Left lung (tissue), 10 donors: Measurements from ENCODE around the gene TENM3. TPM values are rescaled to one million over a fixed set of nuclear protein-coding genes. Genes with fewer than 3 reads are reported as not detected.

Experiments used
- ATAC-seq: fragments of 200-7000 bp; cut with Tn5 transposase; one replicate; pipeline ENCODE4 v1.9.1; 2020; ENCODE audit warnings: moderate library complexity
- DNase-seq, 4 donors: peaks; one replicate each; pipeline ENCODE4 v3.0.0-alpha.2; 2013 to 2020
- H3K27ac ChIP-seq, 2 donors: fragments of 200-600 bp; sonication (generic) in 1 of 2; one replicate each; pipeline versions ENCODE4 v1.5.0 to v1.8.0; 2020 to 2021
- H3K27me3 ChIP-seq, 2 donors: fragments of 200-600 bp; sonication (generic) in 1 of 2; one replicate each; pipeline versions ENCODE4 v1.5.0 to v1.8.0; 2020 to 2021
- H3K36me3 ChIP-seq, 2 donors: fragments of 200-600 bp; sonication (generic) in 1 of 2; one replicate each; pipeline versions ENCODE4 v1.5.0 to v1.8.0; 2020 to 2021
- H3K4me1 ChIP-seq, 2 donors: fragments of 200-600 bp; one replicate each; pipeline ENCODE4 v1.8.0; 2021
- H3K4me3 ChIP-seq, 2 donors: fragments of 200-600 bp; sonication (generic) in 1 of 2; one replicate each; pipeline versions ENCODE4 v1.5.0 to v1.8.0; 2020 to 2021; ENCODE audit warnings: mild to moderate bottlenecking in 1 of 2
- H3K9me3 ChIP-seq, 2 donors: fragments of 200-600 bp; sonication (generic) in 1 of 2; one replicate each; pipeline versions ENCODE4 v1.5.0 to v1.8.0; 2020 to 2021
- intact Hi-C, 2 donors: fragments of 100-400 bp; cut with DNase I; formaldehyde crosslinking; loops; one replicate each; pipeline versions ENCODE4 v1.11.2 to v1.14.2; 2022
- polyA plus RNA-seq, 6 donors: library from polyadenylated mRNA; unstranded; fragments of 120-200 nt; gene quantifications; one replicate each; pipeline ENCODE4 v1.2.1, GENCODE V29; 2013; ENCODE audit not compliant: insufficient read length in 6 of 6
- total RNA-seq, 2 donors: library from RNA; stranded (reverse); fragmentation: NEBNext Ultra II Directional; extraction: Animal tissue kit (Norgen Biotek cat#: 25700); gene quantifications; one replicate each; pipeline ENCODE4 v1.2.1, GENCODE V29; 2021
- TF ChIP-seq, protein P1 (sequence below), 2 donors: fragments of 200-600 bp; sonication (generic) in 1 of 2; IDR thresholded peaks; one replicate each; pipeline versions ENCODE4 v1.5.0 to v1.8.0; 2021; ENCODE audit warnings: antibody characterized with exemption in 2 of 2
- donor health status: DM: no; HTN: yes; CAD: no.
- donor health status: DM: no; HTN: no; CAD: no.

Gene TENM3
- total and polyA plus RNA-seq, 8 donors, result 2.2 to 5.6 (median 3.1) TPM

DNA sequence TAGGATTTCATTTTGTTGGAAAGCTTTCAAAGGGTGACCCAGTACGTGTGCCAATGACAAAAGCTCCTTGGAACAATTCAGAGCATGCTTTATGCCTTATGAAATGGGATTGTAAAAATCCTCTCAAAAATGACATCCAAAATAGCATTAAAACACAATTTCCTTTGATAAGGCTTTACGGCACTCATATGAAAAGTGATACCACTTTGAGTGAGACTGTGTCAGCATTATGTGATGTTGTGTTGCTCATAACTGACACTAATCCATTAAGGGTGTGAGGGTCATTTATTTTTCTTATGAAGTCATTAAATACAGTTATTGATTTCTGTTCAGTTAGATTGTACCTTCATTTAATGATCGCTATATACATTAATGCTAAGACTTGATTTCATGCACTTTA, 250.2 kb downstream of the TENM3 start:
- TF ChIP-seq, protein P1, sequence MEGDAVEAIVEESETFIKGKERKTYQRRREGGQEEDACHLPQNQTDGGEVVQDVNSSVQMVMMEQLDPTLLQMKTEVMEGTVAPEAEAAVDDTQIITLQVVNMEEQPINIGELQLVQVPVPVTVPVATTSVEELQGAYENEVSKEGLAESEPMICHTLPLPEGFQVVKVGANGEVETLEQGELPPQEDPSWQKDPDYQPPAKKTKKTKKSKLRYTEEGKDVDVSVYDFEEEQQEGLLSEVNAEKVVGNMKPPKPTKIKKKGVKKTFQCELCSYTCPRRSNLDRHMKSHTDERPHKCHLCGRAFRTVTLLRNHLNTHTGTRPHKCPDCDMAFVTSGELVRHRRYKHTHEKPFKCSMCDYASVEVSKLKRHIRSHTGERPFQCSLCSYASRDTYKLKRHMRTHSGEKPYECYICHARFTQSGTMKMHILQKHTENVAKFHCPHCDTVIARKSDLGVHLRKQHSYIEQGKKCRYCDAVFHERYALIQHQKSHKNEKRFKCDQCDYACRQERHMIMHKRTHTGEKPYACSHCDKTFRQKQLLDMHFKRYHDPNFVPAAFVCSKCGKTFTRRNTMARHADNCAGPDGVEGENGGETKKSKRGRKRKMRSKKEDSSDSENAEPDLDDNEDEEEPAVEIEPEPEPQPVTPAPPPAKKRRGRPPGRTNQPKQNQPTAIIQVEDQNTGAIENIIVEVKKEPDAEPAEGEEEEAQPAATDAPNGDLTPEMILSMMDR (IDR thresholded peaks at IDR 0.05), result no peak
- Histone ChIP-seq H3K36me3 (no peaks in the 10 kb centered on the region), H3K4me3 (no peak overlapping the region), H3K27ac (no peak overlapping the region), H3K4me1 (peaks cover 0 to 6% of the 10 kb centered on the region in 2 donors), H3K9me3 (no peaks in the 10 kb centered on the region), H3K27me3 (no peaks in the 10 kb centered on the region)
- DNase-seq (no peak), ATAC-seq (no peak)
- intact Hi-C loops, result no loop called here

DNA sequence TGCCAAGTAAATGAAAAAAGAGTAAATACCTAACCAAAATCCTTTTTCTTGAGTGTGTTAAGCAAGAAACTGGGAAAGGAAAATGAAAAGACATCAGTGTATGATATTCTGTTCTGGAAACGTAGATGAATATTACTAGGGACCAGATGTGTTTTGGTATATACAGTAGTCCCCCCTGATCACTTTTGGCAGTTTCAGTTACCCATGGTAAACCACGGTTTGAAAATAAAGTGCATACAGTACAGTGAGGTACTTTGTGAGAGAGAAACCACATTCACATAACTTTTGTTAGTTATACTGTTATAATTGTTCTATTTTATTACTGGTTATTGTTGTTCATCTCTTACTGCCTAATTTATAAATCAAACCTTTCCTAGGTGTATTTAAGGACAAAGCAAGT, 250.9 kb downstream of the TENM3 start:
- H3K27ac ChIP-seq, result no peak overlapping the region
- no peaks in the 10 kb centered on the region for H3K9me3 ChIP-seq
- H3K27me3 ChIP-seq, result no peaks in the 10 kb centered on the region
- no peak overlapping the region for H3K4me3 ChIP-seq
- intact Hi-C loops, result no loop called here
- H3K36me3 ChIP-seq, result no peaks in the 10 kb centered on the region
- no peak for ATAC-seq
- TF ChIP-seq, protein P1 (IDR thresholded peaks at IDR 0.05), result no peak
- DNase-seq, result no peak
- peaks cover 0 to 6% of the 10 kb centered on the region in 2 donors for H3K4me1 ChIP-seq

DNA sequence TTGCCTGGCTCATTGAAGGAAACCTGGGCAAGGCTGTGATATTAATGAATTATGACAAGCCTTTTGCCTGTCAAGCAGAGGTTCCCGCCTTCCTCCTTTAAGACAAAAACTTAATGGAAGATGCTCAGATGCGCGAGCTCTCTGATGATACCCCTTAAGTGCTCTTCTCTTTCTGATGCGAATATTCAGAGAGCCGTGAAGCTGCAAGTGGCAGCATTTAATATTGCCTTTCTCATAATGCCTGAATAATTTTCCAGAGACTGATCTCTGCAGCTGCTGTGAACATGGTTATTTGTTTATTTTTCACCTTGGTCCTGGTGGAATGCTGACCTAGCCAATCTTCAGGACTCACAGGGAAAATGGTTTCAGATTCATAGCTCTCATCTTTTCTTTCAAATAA, 251.8 kb downstream of the TENM3 start:
- TF ChIP-seq, protein P1 (IDR thresholded peaks at IDR 0.05), result no peak
- H3K27me3 ChIP-seq, result no peaks in the 10 kb centered on the region
- no peaks in the 10 kb centered on the region for H3K9me3 ChIP-seq
- H3K4me3 ChIP-seq, result no peak overlapping the region
- H3K36me3 ChIP-seq, result no peaks in the 10 kb centered on the region
- ATAC-seq (no peak), DNase-seq (no peak)
- peaks cover 0 to 6% of the 10 kb centered on the region in 2 donors for H3K4me1 ChIP-seq
- intact Hi-C loops, result no loop called here
- no peak overlapping the region for H3K27ac ChIP-seq

DNA sequence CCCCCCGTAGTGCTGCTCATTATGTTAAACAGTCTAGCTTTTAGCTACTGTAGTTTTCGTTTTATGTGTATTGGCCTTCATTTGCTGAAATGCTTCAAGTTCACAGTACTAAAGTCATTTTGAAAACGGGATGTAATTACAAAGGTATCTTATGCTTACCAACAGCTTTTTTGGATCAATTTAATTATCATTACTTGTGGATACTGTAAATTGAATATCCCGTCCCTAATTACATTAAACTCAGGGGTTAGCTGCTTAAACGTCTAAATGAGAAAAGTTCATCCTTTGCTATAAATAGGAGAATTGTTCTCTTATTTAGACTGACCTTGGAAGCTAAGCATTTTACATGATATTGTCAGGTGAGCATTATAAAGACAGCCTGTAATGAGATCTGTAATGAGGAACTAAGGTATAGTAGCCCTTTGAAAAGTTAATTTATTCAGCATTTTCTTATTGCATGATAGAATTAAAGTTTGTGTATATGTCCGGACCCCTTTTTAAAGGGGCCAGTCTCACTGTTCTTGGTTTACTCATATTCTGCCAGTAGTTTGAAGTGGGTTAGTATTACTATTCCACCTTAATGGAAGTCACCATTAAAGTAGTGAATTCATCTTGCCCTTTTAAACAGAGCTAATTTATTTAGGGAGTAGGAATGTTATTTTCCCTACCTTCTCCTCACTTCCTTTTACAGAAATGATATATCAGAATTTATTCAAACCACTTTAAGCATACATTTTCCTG, 252.6 kb downstream of the TENM3 start:
- Histone ChIP-seq H3K36me3 (no peaks in the 10 kb centered on the region), H3K27ac (no peak overlapping the region), H3K4me3 (no peak overlapping the region), H3K27me3 (no peaks in the 10 kb centered on the region), H3K4me1 (peaks cover 0 to 6% of the 10 kb centered on the region in 2 donors), H3K9me3 (no peaks in the 10 kb centered on the region)
- ATAC-seq (no peak), DNase-seq (no peak)
- intact Hi-C loops, result no loop called here
- TF ChIP-seq, protein P1 (IDR thresholded peaks at IDR 0.05), result no peak

DNA sequence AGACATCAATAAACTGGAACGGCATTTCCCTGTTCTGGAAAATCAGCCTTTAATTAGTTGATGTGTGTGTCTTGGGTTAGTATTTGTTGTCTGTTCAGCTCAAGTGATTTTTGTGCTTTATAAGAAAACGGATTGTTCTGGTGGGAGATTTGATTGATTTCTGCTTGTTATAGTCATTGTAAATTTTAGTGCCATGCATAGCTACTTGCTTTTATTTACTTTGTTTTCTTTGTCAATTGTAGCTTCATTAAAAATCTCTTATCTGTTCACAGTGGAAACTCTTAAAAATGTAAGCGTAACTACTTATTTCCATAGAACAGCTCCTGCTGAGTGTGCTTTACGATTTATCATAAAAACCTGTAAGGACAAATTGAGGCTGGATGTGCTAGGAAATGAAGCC, 253.2 kb downstream of the TENM3 start:
- ATAC-seq (no peak), DNase-seq (no peak)
- Histone ChIP-seq H3K36me3 (no peaks in the 10 kb centered on the region), H3K4me1 (peaks cover 0 to 6% of the 10 kb centered on the region in 2 donors), H3K9me3 (no peaks in the 10 kb centered on the region), H3K4me3 (no peak overlapping the region), H3K27me3 (no peaks in the 10 kb centered on the region), H3K27ac (no peak overlapping the region)
- intact Hi-C loops, result no loop called here
- TF ChIP-seq, protein P1 (IDR thresholded peaks at IDR 0.05), result no peak
